GM18909 (cell line): ENCODE results near the gene STYXL1.

Experiments used
- ATAC-seq: cut with Tn5 transposase; IDR thresholded peaks from one replicate; pipeline ENCODE4 v1.9.1; 2021; ENCODE audit warnings: mild to moderate bottlenecking; ENCODE audit not compliant: unreplicated experiment, poor library complexity

Gene STYXL1

GRCh38 chr7:75962607-75963380, 85.0 kb downstream of the STYXL1 start:
- no peak for ATAC-seq

GRCh38 chr7:75961218-75961617, 86.6 kb downstream of the STYXL1 start:
- no peak for ATAC-seq

- ATAC-seq = no peak
These were observed 87.4 kb downstream of the STYXL1 start for GRCh38 chr7:75960372-75960771.

GRCh38 chr7:75958802-75959543, 88.8 kb downstream of the STYXL1 start:
- ATAC-seq = no peak

GRCh38 chr7:75957021-75957736, 90.6 kb downstream of the STYXL1 start:
- ATAC-seq = no peak

- no peak for ATAC-seq
These were observed 92.4 kb downstream of the STYXL1 start for GRCh38 chr7:75955331-75955955.

GRCh38 chr7:75953931-75954330, 93.9 kb downstream of the STYXL1 start:
- no peak for ATAC-seq

GRCh38 chr7:75953431-75953830, 94.4 kb downstream of the STYXL1 start:
- no peak for ATAC-seq

- no peak for ATAC-seq
These were observed 96.3 kb downstream of the STYXL1 start for GRCh38 chr7:75951506-75951905.

GRCh38 chr7:75950111-75950681, 97.6 kb downstream of the STYXL1 start:
- ATAC-seq = no peak

GRCh38 chr7:75948179-75948578, 99.6 kb downstream of the STYXL1 start:
- no peak for ATAC-seq
